GM12892 (cell line): ENCODE data around the gene C1orf115.

Experiments
- POLR2A ChIP-seq: IDR thresholded peaks from 2 replicates; pipeline ENCODE4 v1.6.1; 2011; ENCODE audit warnings: low read depth, low read length, control low read depth
- POLR2AphosphoS5 ChIP-seq: IDR thresholded peaks from 2 replicates; pipeline ENCODE4 v1.6.1; 2011; ENCODE audit warnings: low read depth, low read length, control low read depth

- TF ChIP-seq POLR2A: no peak
- no peak for TF ChIP-seq POLR2AphosphoS5
These were observed 12.6 kb downstream of the C1orf115 start for GRCh38 chr1:220702733-220703270.
